HEK293T (cell line): ENCODE results near the gene TCERG1L.

Experiments
- ARNT ChIP-seq: fragments of 450-650 bp; IDR thresholded peaks from 2 replicates; pipeline ENCODE4 v1.6.1; 2017; ENCODE audit warnings: mild to moderate bottlenecking
- BHLHE40 ChIP-seq: fragments of 450-650 bp; IDR thresholded peaks from 2 replicates; pipeline ENCODE4 v1.6.1; 2016; ENCODE audit warnings: mild to moderate bottlenecking, moderate library complexity, borderline replicate concordance
- ELF4 ChIP-seq: fragments of 450-650 bp; IDR thresholded peaks from 2 replicates; pipeline ENCODE4 v1.6.1; 2017; ENCODE audit warnings: antibody characterized with exemption
- FOXA1 ChIP-seq: fragments of 450-650 bp; IDR thresholded peaks from 2 replicates; pipeline ENCODE4 v1.6.1; 2016; ENCODE audit warnings: mild to moderate bottlenecking
- FOXK2 ChIP-seq: fragments of 450-650 bp; IDR thresholded peaks from 2 replicates; pipeline ENCODE4 v1.6.1; 2016; ENCODE audit warnings: mild to moderate bottlenecking
- FOXM1 ChIP-seq: fragments of 450-650 bp; IDR thresholded peaks from 2 replicates; pipeline ENCODE4 v1.6.1; 2017; ENCODE audit warnings: mild to moderate bottlenecking, borderline replicate concordance
- HDGF ChIP-seq: fragments of 450-650 bp; IDR thresholded peaks from 2 replicates; pipeline ENCODE4 v1.6.1; 2017; ENCODE audit warnings: antibody characterized with exemption, borderline replicate concordance
- L3MBTL2 ChIP-seq: fragments of 450-650 bp; conservative IDR thresholded peaks from 2 replicates; pipeline ENCODE4 v1.6.1; 2016; ENCODE audit warnings: mild to moderate bottlenecking
- LEF1 ChIP-seq: fragments of 450-650 bp; IDR thresholded peaks from 2 replicates; pipeline ENCODE4 v1.6.1; 2017; ENCODE audit warnings: mild to moderate bottlenecking, borderline replicate concordance
- NFRKB ChIP-seq: fragments of 450-650 bp; IDR thresholded peaks from 2 replicates; pipeline ENCODE4 v1.6.1; 2016; ENCODE audit warnings: mild to moderate bottlenecking, moderate library complexity
- SUZ12 ChIP-seq: fragments of 450-650 bp; IDR thresholded peaks from 2 replicates; pipeline ENCODE4 v1.6.1; 2016; ENCODE audit warnings: mild to moderate bottlenecking
- TARDBP ChIP-seq: fragments of 450-650 bp; IDR thresholded peaks from 2 replicates; pipeline ENCODE4 v1.6.1; 2016
- ZNF384 ChIP-seq: fragments of 450-650 bp; IDR thresholded peaks from 2 replicates; pipeline ENCODE4 v1.6.1; 2016

DNA sequence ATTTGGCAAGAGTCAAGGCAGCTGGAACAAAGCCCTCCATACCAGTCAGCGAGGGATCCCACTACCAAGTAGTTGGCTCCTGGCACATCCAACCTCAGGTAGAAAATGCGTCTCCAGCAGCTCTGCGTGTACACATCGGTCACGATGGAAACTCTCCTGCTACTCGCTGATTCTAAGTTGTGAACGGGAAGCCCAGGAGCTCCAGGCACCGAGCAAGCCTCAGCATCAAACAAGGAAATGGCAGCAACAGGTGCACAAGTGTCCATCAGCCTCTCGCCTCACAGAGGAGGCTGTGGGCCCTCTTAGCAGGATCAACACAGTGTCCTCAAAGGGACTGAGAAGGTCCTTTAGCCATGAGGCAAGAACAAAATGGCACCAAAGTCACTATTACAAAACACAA lies 127.0 kb downstream of the TCERG1L start:
- TF ChIP-seq FOXA1 (no peak), FOXM1 (no peak), HDGF (no peak), SUZ12 (no peak), ELF4 (no peak), BHLHE40 (no peak), ARNT (no peak), NFRKB (no peak), TARDBP (no peak), LEF1 (no peak), ZNF384 (no peak), L3MBTL2 (no peak), FOXK2 (no peak)
